GM21576 (cell line): ENCODE results near the gene KCNK6.

ENCODE experiments used
- ATAC-seq: cut with Tn5 transposase; IDR thresholded peaks from one replicate; pipeline ENCODE4 v1.9.1; 2021; ENCODE audit warnings: mild to moderate bottlenecking, moderate library complexity; ENCODE audit not compliant: unreplicated experiment

Gene KCNK6

DNA sequence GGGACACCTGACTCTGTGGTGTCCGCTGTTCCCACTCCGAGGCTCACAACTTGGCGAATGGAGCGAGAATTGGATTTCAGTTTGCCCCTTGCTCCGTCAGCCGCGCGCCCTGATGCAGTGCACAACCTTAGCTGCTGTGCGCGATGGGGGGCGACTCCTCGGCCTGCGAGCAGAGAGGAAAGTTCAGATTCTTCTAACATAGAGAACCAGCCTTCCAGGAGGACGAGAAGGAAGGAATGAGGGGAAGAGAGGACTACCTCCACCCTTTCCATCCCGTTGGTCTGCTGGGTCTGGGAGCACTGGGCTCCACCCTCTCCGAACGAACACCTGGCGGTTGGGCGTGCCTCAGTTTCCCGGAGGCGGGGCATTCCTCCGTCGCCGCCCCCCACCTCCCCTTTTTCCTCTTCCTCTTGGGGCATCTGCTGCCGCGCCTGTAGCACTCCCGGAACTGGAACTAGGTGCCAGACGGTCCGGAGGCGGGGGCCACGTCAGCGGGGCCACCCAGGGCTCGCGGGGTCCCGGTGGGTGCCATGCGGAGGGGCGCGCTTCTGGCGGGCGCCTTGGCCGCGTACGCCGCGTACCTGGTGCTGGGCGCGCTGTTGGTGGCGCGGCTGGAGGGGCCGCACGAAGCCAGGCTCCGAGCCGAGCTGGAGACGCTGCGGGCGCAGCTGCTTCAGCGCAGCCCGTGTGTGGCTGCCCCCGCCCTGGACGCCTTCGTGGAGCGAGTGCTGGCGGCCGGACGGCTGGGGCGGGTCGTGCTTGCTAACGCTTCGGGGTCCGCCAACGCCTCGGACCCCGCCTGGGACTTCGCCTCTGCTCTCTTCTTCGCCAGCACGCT is at the start of gene KCNK6:
KCNK6 (plus strand) TSS at position 425 of the 838 bp plus-strand sequence; CDS start at position 531, 106 bp downstream.
- no peak for ATAC-seq

DNA sequence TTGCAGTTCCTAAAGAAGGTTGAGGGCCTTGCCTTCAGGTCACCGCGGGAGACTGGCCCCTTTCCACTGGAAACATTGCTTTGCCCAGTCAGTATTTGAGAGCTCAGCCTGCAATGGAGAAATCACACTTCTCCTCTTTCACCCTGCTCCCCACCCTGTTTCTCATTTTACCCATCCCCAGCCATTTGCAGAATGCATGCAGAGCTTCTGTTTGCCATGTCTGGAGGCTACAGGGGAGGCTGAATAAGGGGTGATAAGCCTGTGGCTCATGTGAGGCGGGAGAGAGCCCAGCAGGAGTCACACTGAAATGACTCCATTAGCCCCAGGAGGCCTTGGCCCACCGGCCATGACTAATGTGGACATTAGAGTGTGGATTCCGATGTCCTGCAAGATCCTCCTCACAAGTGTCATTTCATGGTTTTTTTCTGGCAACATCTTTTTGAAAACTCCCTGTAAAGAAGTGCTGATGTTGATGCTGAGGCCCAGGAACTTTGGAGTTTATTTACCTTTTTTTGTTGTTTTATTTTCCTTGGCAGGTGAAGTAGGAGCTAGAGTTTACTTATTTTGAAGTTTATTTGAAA is 49.0 kb upstream of the KCNK6 start:
- ATAC-seq = no peak

- ATAC-seq = no peak
Observed at GRCh38 chr19:38273499-38273898, 46.1 kb upstream of the KCNK6 start.

- no peak for ATAC-seq
Observed at GRCh38 chr19:38274739-38275138, 44.9 kb upstream of the KCNK6 start.

DNA sequence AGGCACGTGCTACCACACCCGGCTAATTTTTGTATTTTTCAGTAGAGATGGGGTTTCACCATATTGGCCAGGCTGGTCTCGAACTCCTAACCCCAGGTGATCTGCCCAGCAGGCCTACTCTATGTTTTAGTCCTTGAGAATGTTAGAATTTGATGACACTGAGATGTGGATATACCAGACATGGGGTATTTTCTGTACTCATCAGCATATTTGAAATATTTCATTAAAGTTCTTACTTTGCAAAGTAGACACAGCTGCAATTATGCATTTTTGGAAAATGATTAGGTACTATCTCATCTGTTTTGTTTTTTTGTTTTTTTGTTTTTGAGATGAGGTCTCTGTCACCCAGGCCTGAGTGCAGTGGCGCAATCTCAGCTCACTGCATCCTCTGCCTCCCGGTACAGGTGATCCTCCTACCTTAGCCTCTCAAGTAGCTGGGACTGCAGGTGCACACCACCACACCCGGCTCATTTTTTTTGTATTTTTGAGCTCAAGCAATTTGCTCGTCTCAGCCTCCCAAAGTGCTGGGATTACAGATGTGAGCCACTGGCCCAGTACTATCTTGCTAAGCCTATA is 42.6 kb upstream of the KCNK6 start:
- ATAC-seq = no peak

GRCh38 chr19:38277549-38277948 is 42.1 kb upstream of the KCNK6 start:
- ATAC-seq = no peak

- ATAC-seq = no peak
Observed at GRCh38 chr19:38277969-38278680, 41.5 kb upstream of the KCNK6 start.

DNA sequence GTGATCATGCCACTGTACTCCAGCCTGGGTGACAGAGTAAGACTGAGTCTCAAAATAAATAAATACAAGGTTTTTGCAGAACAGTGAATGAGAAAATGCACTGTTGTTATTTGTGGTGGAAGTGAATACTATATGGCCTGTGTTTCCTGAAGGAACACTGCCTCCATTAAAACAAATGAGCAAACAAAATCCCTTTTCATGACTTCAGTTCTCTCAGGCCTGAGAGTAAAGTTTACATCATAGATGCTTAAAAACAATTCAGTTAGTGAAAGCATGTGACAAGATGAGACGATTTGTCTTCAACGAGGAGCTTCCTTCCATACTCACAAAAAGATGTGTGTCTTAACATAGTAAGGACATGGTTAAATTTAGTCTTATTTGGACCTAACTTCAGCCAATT is 40.9 kb upstream of the KCNK6 start:
- ATAC-seq = no peak

GRCh38 chr19:38280030-38280921 is 39.4 kb upstream of the KCNK6 start:
- ATAC-seq = no peak

DNA sequence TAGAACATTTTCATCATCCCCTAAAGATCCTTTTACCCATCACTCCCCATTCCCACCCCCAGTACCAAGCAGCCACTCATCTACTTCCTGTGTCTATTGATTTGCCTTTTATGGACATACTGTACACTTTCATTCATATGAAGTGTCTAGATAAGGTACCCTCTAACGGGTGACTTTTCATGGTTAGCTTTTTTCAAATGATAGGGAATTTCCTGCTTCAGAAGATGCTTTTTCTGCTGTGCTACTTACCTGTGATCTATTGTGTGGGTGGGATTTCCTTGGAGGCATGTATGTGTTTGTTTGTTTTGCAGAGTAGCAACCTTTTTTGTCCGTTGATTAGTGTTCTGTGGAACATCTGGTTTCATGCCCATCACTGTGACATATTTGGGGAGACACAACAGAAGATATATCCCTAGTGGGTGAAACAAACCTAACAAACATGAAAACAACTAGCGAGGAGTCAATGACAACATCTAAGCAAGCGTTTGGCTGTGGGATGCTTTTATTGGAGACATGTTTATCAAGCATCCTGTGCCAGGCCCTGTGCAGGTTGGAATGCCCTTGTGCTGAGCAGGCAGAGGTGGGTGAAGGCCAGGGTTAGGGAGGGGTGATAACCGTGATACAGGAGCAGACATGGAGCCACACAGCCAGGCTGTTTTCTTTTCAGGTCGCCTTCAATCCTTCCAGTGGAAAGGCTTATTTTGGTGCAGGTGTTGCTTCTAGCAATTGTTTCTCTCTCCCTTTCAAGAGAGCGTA is 37.7 kb upstream of the KCNK6 start:
- ATAC-seq = no peak

DNA sequence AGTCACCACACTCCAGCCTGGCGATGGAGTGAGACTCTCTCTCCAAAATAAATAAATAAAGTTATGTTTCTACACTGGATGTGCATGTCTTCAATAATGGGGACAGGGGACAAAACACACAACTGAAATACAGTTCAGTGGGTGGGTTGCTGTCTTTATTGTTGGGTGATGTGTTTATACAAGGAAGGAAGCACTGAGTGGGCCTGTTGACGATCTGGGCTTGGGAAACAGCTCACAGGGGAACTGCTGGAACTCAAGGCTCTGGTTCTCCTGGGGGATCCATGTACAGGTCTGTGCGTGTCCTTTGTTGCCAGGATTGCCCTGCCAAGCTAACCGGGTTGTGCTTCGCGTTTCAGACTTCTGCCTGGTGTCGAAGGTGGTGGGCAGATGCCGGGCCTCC is 36.4 kb upstream of the KCNK6 start:
- no peak for ATAC-seq

DNA sequence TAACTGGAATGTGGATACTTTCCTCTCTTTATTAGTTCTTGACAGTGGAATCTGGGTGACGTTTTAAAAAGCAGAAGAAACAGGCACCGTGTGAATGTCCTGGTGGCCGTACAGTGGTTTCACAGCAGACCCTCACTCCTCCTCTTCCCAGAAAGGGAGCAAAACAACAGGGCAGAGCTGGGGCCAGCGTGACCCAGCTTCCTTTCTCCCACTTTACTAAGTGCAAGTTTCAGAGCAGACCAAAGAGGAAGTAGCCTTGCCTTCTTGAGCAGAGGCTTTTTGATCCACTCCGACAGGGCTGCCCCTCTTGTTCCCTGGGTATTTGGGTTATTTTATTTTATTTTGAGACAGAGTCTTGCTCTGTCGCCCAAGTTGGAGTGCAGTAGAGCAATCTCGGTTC is 35.2 kb upstream of the KCNK6 start:
- ATAC-seq = no peak

DNA sequence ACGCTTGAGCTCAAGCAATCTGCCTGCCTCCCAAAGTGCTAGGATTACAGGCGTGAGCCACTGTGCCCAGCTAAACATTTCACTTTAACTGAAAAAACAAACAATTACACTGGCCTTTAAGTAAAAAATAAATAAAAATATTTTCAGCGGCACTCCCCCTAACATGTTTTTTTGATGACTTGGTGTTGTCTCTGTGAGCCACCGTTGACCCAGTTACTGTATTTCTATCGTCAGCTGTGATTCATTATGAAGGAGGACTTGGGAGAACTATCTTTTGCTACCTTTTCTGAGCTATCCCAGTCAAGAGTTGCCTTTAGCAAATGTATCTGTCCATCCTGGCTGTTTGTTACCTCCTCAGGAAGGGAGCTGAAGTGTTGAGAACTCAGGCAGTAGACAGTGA is 34.1 kb upstream of the KCNK6 start:
- no peak for ATAC-seq

DNA sequence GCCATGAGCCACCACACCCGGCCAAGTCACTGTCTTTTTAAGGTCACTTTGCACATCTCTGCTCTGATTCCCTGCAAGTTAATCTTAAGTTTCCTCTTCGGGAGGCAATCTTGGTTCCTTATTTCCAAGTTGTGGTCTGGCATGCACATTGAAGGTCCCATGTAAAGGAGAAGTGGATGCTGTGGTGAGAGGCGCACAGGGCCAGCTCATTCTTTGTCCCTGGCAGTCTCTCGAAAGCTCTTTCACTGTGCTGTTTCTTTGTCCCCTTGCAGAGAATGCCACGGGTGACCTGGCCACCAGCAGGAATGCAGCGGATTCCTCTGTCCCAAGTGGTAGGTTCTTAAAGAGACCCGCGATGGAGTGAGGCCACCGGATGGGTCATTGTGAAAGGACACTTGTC is 32.0 kb upstream of the KCNK6 start:
- ATAC-seq = no peak

GRCh38 chr19:38288123-38288855 is 31.4 kb upstream of the KCNK6 start:
- no peak for ATAC-seq

DNA sequence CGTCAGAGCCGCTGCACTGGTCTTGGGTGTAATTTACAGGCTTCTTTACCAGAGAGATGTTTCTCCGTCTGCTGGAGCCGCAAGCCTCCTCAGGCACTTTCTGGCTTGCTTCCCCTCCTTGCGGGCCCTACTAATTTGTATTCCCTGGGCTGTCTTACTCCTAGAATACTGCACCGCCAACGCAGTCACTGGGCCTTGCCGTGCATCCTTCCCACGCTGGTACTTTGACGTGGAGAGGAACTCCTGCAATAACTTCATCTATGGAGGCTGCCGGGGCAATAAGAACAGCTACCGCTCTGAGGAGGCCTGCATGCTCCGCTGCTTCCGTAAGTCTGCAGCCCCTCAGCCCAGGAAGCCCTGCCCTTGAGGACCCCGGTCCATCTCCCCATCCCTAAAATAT is 29.7 kb upstream of the KCNK6 start:
- ATAC-seq = no peak

DNA sequence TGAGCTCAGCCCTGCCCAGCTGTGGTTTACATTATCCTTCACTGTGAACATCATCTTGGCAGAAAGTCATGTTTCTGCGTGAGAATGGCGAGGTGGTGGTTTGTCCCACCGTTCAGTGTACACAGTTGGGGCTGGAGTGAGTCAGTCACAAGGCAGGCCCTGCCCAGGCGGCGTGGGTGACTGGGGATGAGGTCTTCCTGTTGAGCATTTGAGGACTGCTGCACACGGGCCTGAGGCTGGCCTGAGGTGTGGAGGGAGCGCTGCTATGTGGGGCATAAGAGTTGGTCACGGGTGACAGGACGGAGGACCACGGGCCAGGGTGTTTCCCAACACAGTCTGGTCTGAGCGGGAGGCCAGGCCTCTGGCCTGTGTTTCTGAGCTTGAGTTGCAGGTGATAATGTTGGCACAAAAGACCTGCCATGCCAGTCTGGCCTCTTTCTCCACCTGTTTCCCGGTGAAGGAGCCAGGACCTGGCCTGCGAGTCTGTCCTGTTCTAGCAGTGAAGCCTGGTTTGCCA is 29.0 kb upstream of the KCNK6 start:
- no peak for ATAC-seq

DNA sequence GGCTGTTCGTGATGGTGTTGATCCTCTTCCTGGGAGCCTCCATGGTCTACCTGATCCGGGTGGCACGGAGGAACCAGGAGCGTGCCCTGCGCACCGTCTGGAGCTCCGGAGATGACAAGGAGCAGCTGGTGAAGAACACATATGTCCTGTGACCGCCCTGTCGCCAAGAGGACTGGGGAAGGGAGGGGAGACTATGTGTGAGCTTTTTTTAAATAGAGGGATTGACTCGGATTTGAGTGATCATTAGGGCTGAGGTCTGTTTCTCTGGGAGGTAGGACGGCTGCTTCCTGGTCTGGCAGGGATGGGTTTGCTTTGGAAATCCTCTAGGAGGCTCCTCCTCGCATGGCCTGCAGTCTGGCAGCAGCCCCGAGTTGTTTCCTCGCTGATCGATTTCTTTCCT is 27.8 kb upstream of the KCNK6 start:
- no peak for ATAC-seq

DNA sequence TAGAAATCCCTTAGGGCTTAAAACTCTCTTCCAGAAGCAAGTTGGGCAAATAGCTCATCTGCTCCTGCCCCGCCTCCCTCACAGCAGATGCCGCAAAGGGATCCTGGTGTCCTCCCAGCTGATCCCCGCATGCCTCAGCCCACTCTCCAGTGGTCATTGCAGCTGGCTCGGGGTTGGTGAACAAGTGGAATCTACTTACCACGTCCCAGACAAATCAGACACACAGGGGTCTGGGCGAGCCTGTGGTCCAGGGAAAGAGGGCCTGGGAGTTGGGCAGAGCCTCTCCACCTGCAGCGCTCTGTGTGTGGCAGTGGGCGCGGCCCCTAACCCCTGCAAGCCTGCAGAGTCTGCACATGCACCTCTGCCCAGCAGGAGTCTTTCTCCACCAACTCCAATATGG is 26.4 kb upstream of the KCNK6 start:
- ATAC-seq = no peak
